HG02973 (cell line): ENCODE data around the gene PARD3.
A peak's percentile ranks its signal among the peaks of the same experiment; 100 is the strongest.

Experiments used
- ATAC-seq: cut with Tn5 transposase; IDR thresholded peaks from one replicate; pipeline ENCODE4 v1.9.1; 2021; ENCODE audit warnings: moderate library complexity; ENCODE audit not compliant: unreplicated experiment

PARD3 gene

DNA sequence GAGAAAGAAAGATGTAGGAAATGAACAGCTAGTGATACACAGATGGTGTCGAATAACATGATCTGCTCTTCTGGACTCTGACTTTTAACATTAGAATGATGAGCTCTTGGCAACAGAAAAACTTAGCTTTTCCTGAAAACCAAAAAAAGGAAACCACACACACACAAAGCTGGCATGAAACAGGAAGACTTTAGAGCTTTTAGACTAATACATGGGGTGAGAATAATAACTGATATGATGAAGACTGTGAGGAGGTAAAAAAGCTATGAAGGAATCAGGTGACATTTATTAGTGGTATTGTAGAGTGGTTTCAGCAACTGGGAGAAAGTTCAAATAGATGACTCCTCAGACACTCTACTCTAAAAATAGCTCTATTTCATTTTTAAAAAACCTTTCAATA, 491.9 kb downstream of the PARD3 start:
- ATAC-seq: no peak

DNA sequence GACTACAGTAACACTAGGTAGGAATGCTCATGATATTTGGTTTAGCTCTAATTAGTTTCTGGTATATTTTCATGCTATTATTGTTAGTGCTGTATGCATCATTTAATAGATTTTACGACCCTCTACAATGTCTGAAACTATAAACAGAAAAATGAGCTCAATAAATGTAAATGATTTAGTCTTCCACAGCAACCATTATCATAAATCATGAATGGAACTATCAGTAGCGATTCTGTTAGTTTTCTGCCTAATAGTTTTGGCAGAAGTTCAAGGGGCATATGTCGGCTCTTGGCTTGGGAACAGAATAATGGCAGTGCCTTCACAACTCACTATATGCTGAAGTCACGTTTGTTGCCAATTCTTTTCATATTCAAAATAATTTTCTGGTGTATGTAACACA, 494.8 kb downstream of the PARD3 start:
- no peak for ATAC-seq

DNA sequence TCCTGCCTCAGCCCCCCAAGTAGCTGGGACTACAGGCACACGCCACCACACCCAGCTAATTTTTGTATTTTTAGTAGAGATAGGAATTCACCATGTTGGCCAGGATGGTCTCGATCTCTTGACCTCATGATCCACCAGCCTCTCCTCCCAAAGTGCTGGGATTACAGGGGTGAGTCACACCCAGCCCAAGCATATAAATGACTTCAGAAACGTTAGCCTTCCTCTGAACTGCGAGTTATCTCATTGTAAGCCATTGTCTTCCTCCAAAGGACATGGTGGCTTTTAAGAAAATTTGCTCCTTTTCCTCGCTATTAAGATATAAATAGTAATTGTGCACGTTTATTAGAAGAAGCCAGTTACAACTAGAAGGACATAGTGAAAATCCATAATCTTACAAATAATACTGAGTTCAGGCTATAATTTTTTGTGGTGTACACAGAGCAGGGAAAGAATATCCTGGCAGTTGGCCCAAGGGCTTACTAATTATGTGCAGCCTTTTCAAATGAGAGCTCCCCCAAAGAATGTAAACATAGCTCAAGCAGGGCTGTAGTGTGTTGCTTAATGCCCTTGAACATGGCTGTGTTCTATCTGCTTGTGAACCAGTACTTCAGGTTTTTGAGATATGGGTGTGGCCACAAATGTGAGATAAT, 495.8 kb downstream of the PARD3 start:
- ATAC-seq: no peak

DNA sequence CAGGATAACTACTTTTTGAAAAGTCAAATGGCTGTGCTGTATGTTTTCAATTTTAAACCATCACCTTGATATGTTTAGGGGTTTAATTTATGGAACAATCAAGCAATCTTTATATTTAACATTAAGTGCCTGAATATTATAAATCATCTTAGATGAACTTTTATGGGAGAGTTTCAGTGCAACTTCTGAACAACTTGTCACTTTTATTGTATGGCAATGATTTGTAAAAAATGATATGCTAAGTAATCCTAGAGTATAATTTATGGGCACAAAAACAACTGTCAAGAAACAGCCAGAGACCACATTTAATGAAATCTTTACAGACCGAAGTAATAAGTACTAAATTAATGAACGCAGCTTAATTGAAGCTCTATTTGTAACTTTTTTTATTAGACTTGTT, 498.9 kb downstream of the PARD3 start:
- no peak for ATAC-seq

DNA sequence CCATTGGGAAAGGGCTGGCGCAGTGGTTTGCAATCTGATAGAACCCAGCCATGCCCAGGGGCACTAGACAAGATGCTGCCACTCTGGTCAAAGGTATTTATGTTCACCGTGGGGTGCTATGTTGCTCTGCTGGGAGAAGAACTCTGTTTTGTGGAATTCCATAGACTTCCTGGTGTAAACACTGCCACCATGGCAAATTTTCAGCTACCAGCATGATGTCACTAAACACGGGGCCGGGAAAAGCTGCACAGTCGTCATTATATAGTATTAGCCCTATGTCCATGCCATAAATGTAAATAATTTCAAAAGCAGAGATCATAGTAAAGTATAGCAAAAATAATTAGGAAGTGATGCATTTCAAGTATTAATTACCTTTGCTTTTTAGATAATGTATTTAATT, 500.6 kb downstream of the PARD3 start:
- no peak for ATAC-seq

DNA sequence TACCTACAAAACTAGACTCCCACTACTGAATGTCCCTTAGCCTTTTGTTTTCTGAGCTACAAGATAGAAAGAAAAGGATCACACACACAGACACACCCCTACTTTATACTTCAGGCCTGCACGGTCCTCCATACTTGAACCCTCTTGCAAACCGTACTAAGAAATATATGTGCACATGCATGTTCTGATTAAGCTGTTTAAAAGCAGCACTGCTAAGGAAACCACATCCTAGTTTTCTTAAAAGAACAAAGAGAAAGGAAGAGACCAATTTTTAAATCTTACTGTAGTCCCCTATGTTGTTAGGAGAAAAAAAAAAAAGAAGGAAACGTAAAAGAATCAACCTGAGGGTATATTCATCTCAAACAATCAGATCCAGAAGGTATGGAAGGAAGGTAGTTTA, 501.2 kb downstream of the PARD3 start:
- ATAC-seq: no peak

DNA sequence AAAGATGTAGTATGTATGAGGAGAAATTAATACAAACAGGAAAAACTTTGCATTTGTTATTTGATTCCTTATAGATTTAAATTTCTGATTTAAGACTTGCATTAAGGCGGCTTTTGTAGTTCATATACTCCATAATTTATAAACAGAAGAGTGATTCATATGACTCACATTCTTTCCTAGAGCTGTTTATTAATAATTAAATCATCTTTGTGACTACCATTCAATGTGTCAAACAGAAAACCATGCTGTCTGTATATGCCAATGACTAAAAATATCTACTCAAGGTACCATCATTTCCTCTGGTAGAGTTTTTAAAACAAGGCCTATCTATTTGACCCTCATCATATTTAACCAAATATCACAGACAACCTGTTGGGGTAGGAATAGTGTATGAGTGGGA, 501.7 kb downstream of the PARD3 start:
- no peak for ATAC-seq

DNA sequence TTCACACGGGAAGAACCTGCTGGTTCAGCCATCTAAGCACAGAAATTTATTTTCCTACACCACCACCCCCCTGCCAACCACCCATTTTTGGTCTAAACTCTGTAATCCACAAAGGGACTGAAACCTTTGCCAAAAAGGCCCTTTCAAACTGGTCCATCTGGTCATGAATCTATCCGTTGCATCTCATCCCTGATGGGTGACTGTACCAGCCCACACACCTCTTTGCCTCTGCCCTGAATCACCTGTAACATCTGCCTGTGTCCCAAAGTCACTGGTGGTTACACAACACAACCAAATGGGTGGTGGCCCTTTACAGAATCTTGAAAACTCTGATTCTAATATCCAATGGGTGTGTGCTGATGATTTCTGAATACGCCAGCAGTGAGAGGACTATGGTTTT, 503.4 kb downstream of the PARD3 start:
- ATAC-seq: no peak

DNA sequence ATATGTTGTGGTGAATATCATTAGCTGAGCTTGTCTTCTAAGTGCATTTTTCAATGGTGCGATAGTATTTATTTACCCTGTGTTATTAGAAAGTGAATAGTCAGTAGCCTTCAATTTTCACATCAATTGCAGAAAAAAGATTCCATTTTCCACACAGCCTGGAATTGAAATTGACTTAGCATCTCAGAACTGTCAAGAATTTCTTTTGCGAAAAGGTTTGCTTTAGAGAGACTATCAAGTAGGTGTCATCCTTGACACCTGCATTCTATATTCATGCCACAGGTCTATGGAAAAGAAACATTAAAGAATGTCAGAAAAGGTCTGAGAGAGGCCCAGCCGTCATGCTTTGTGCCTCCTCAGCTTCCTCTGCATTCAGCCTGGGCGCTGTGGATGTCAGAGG, 504.9 kb downstream of the PARD3 start:
- ATAC-seq: no peak

DNA sequence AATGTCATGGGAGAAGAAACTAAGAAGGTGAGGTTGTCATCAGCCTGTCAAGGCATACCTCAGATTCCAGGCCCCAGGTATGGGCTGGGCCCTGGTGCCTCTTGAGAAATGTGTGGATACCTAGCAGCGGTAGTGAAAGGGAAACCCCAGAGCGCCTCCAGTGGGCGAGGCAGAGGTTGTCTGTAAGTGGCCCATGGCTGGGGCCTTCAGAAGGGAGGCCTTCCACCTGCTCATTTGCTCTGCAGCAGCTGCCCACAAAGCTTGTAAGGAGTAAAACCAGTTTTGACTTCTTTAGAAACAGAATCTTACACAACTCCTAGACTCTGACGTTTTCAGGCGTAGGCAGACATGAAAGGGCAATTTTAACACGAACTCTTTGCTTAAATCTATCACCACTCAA, 509.9 kb downstream of the PARD3 start:
- ATAC-seq: no peak

DNA sequence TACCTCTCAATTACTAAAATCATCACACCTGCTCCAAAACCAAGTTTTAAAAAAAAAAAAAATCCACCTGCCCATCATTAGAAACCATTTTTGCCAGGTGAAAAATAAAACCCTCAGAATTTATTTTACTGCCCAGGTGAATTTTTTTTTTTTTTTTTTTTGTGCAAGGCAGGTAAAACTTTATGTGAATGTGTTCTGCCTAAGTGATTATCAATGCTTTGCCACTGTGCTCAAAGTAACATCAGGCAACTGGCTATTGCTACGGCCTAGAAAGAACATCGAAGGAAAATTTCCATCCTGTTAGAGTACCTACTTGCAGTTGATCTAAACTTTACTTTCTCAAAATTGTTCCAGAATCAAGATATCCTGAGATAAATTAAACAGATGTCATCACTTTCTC, 512.1 kb downstream of the PARD3 start:
- no peak for ATAC-seq

DNA sequence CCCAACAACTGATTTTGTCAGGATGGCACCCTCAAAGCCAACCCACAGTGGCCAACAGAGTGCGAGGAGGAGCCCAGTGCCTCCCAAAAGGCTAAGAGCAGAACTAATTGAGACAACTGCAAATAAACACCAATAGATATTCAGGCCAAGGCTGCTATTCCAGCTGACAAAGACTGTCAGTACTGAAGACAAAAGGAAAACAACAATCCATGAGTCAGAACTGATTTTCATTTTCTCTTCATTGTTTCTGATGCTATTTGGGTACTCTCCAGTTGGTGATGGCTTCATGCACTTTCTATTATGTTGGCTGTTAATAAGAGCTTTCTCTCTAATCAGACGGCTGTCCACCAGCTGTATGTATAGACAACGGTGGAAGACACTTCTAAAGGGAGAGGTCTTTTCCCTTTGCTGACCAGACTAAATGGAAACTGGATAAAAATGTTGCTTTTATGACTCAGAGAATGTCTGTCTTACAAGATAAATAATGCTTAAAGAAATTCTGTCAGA, 515.9 kb downstream of the PARD3 start:
- no peak for ATAC-seq

DNA sequence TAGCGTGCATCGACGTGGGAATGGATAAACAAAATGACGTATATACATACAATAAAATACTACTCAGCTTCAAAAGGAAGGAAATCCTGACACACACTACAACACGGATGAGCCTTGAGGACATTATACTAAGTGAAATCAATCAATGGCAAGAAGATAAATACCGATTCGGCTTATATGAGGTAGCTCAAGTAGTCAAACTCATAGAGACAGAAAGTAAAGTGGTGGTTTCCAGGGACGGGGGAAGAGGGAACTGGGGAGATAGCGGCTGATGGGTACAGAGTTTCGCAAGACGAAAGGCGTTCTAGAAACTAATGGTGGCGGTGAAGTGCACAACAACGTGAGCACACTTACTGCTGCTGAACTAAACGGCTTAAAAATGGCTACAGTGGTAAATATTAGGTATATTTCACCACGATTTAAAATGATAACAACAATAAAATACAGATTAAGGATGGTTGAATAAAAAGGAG, 516.7 kb downstream of the PARD3 start:
- ATAC-seq: no peak

DNA sequence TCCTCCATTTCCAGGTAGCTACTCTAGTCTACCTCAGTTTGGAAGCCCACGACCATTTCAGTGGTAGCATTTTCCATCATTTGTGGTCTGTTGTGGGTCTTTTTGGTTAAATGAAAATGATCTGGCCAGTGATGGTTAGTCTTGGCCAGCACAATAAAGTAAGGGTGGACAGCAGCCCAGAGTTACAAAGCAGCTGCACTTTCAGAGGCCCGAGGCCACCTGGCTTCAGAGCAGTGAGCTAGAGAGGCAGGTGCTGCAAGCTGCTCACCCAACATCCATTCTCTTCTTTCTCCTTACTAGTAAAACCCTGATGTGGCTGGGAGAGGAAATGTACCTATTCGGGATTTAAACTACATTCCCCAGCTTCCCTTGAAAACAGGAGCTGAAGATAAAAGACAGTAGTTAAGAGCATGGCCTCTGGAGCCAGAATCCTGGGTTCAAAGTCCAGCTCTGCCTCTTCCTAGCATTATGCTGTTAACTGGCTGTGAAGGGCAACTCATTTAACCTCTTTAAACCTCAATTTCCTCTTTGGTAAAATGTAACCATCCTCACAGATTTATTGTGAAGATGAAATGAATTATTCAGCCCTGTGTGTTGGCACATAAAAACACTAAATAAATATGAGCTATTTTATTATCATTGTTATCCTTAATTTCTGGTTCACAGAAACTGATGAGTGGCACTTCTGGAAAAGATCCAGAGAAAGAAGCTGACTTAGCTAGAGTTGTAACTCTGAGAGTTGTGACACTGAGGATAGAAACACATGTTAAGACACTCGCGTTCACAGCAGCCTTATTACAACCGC, 517.4 kb downstream of the PARD3 start:
- no peak for ATAC-seq

DNA sequence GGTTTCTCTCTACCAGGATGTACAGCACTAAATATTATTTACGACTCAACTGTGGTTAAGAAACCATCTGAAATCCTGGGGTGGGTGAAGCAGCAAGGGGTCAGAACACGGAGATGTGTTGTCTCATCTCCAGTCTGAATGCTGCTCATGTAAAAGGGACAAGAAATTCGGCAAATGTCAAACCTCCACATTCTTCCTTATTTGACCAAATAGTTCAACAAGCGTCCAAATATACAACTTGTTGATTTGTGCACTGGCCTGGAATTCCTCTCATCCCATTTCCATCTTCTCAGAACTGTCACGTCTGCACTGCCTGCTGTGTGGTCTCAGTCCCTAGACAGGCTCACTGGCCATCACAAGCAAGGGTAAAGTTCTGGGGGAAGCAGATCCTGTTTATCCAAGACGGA, 520.0 kb downstream of the PARD3 start:
- no peak for ATAC-seq

DNA sequence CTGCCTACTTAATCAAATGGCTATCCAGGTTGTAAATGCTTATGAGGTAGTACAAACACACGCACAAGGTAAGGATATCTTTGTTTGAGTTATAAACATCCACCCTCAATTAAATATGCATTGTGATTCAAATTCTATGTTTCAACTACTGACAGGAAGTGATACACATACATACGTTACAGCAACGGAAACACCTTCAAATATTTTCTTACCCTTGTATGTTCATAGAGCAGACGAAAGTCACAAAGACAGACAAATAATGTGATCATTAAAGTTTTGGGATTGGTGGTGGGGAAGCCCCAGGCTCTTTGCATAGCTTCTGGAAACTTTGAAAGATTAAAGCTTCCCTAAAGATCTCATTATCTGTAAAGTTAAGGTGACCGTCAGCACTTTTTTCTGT, 521.0 kb downstream of the PARD3 start:
- no peak for ATAC-seq

DNA sequence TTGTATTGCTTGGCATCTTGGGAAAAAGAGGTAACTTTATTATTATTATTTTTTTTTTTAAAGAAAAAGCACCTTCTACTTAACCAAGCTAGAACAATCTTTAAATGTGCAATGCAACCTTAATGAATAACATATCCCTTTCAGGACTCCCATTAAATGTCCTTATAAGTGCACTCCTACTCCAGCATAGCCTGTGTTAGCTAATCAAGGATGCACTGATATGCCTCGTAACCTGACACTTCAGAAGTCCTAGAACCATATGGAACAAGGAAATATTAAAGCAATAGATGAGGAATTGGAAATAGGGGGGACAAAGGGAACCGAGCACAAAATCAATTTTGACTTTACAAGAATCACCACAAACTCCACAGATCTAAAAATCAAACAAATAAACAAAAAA, 522.4 kb downstream of the PARD3 start:
- ATAC-seq: no peak

DNA sequence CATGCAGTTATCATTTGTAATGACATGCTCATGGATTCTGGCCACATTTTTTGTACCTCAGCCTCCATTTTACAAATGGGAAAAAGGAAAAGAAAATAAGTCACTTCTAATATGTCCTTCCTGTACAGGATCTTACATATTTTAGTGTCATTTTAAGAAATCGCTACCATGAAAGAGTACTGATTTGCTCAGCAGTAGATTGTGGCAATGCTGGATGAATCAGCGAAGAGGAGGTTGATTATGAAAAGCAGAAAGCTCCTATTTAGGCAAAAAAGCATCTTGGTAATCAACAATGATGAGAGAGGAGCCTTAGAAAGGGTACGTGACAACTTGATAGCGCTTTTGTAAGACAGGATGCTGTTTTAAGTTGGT, 522.9 kb downstream of the PARD3 start:
- ATAC-seq: no peak

DNA sequence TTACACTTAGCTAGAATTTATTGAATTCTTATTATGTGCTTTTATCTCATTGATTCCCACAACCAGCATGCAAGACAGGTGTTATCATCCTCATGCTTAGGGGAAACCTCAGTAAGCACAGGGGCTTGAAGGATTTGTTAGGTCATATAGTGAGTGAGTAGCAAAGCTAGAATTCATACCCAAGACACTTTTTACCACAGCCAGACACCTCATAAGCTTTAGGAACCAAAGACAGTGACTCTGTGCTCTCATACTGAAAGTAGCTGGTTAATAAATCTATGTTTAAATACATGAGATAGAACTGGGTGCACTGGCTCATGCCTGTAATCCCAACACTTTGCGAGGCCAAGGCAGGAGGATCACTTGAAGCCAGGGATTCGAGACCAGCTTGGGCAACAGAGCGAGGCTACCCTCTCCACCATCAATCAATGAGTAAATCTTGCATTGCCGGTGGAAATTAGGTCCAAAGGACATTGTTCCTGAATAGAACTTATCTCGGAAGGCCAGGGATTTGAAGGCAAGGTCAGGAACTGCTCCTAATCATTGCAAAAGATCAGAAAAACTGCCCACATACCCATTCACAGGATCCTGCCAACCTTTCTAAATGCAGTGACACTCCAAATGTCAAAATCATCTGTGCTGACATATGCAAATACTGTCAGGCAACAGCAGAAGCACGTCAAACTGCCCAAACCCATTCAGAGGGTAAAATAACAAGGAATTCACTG, 523.5 kb downstream of the PARD3 start:
- ATAC-seq: peak; percentile 76

DNA sequence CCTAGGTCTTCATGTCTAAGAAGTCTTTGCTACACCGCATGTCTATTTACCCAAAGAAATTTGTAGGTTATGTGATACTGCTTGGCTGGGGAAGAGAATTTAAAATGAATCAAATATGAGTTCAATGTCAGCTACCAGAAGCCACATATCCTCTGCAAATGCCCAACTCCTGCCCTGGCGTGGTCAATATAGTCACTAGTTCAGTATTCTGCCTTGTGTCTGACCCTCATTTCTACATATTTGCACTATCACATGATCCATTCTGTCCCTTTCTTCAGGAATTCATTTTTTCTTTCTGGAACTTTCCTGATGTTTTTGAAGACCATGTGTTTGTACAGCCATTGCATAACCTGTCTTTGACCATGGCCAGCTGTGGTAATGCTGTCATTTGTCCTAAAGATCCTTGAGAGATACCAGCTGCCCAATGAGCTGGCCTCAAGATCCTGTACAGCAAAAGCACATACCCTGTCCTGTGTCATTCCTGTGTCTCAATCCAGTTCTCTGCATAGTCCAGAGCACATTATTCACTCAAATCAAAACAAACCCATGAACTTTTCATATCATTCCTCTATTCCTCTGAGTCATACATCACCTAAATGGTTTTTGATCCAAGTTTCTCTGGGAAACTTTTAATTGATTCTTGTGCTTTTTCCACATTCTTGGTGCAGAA, 524.5 kb downstream of the PARD3 start:
- no peak for ATAC-seq

DNA sequence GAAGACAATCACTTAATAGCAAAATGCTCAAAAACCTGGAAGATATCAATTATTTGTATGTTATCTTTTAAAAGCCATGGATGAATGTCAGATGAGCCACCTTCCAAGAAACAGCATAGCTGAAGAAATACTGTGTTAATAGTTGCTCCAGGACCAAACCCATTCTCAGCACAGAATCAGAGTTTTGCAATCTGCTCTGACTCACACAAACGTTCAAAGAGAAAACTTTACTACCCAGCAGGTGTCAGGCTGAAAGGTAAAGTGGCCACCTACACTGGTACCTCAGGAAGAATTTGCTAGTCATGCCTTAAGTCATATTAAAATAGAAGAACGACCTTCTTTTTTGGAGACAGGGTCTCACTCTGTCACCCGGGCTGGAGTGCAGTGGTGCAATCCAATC, 526.5 kb downstream of the PARD3 start:
- no peak for ATAC-seq
